ENCODE measurements around the gene PRKX. TPM values are rescaled to one million over a fixed set of nuclear protein-coding genes. Genes with fewer than 3 reads are reported as not detected.

Gene PRKX
- total RNA-seq, 1 donor from 2014 or later: 9.2 TPM

- DNase-seq (ENCODE audit: low spot score in 2 of 2): no peak
- intact Hi-C loops (cut with DNase I): no loop called here
- TF ChIP-seq, protein P1, sequence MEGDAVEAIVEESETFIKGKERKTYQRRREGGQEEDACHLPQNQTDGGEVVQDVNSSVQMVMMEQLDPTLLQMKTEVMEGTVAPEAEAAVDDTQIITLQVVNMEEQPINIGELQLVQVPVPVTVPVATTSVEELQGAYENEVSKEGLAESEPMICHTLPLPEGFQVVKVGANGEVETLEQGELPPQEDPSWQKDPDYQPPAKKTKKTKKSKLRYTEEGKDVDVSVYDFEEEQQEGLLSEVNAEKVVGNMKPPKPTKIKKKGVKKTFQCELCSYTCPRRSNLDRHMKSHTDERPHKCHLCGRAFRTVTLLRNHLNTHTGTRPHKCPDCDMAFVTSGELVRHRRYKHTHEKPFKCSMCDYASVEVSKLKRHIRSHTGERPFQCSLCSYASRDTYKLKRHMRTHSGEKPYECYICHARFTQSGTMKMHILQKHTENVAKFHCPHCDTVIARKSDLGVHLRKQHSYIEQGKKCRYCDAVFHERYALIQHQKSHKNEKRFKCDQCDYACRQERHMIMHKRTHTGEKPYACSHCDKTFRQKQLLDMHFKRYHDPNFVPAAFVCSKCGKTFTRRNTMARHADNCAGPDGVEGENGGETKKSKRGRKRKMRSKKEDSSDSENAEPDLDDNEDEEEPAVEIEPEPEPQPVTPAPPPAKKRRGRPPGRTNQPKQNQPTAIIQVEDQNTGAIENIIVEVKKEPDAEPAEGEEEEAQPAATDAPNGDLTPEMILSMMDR (IDR thresholded peaks at IDR 0.05): no peak
Measured at GRCh38 chrX:3680459-3680858, 33.0 kb downstream of the PRKX start.

GRCh38 chrX:3679669-3680068, 33.8 kb downstream of the PRKX start:
- no peak for DNase-seq (ENCODE audit: low spot score in 2 of 2)
- Histone ChIP-seq H3K4me3 (no peak overlapping the region), H3K27me3 (no peaks in the 10 kb centered on the region), H3K36me3 (no peaks in the 10 kb centered on the region), H3K9me3 (no peaks in the 10 kb centered on the region), H3K27ac (no peak overlapping the region), H3K4me1 (no peaks in the 10 kb centered on the region)
- TF ChIP-seq, protein P1 (IDR thresholded peaks at IDR 0.05): no peak
- intact Hi-C loops (cut with DNase I): no loop called here

More at GRCh38 chrX:3680459-3680858, 33.0 kb downstream of the PRKX start:
- no peaks in the 10 kb centered on the region for H3K36me3 ChIP-seq
- no peak overlapping the region for H3K27ac ChIP-seq
- no peaks in the 10 kb centered on the region for H3K27me3 ChIP-seq
- no peaks in the 10 kb centered on the region for H3K9me3 ChIP-seq
- no peak overlapping the region for H3K4me3 ChIP-seq
- H3K4me1 ChIP-seq: no peaks in the 10 kb centered on the region

DNA sequence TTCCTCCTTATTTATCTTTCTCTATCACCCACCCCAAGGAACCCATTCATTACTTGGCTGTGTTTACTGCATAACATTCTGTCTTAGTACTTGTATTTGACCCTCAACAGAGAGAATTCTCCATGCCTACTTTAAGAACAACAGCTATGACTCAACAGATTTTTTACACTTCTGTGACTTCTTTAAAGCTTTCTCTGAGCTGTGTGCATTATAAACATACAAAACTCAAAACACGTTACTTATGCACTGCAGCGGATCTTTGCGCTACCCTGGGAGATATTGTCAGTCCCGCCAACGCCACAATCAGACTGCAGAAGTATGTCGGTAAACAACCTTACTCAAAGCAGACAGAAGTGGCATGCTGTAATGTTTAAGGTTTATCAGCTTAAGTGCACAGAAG, 35.1 kb downstream of the PRKX start:
- intact Hi-C loops (cut with DNase I): no loop called here
- TF ChIP-seq, protein P1 (IDR thresholded peaks at IDR 0.05): no peak
- no peaks in the 10 kb centered on the region for H3K9me3 ChIP-seq
- no peaks in the 10 kb centered on the region for H3K27me3 ChIP-seq
- H3K36me3 ChIP-seq: peaks cover 0 to under 1% of the 10 kb centered on the region in 2 donors
- no peak overlapping the region for H3K27ac ChIP-seq
- no peaks in the 10 kb centered on the region for H3K4me1 ChIP-seq
- no peak overlapping the region for H3K4me3 ChIP-seq
- no peak for DNase-seq (ENCODE audit: low spot score in 2 of 2)

- no peak overlapping the region for H3K27ac ChIP-seq
- peaks cover 4 to 7% of the 10 kb centered on the region in 2 donors for H3K36me3 ChIP-seq
- H3K4me1 ChIP-seq: no peaks in the 10 kb centered on the region
- no peaks in the 10 kb centered on the region for H3K27me3 ChIP-seq
- DNase-seq (ENCODE audit: low spot score in 2 of 2): no peak
- TF ChIP-seq, protein P1 (IDR thresholded peaks at IDR 0.05): no peak
- H3K9me3 ChIP-seq: no peaks in the 10 kb centered on the region
- no peak overlapping the region for H3K4me3 ChIP-seq
- intact Hi-C loops (cut with DNase I): no loop called here
Measured at GRCh38 chrX:3674881-3675280, 38.6 kb downstream of the PRKX start.

DNA sequence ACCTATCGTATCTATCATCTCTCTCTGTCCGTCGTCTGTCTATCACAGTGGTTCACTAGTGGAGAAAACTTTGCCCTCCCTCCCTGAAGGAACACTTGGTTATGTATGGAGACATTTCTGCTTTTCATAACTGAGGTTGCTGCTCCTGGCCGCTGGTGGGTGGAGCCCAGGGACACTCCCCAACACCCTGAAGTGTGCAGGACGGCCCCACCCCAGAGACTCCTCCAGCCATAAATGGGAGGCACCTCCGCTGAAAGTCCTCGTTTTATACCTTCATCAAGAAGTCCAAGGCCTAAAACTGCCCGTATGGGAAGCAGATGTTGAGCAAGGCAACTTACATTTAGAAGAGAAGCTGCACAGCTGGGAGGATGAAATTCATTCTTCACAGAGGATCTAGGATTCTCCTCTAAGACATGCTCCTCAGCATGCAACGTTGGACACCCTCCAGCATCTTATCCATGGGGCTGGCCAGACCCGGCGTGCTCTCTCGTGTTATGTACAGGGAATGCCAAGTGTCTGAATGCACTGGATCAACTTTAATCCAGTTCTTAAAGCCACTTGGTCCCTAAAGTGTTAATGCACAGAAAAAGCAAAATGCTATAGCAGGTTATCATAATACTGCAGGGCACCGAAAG, 43.5 kb downstream of the PRKX start:
- DNase-seq (ENCODE audit: low spot score in 2 of 2): no peak
- TF ChIP-seq, protein P1 (IDR thresholded peaks at IDR 0.05): no peak
- Histone ChIP-seq H3K4me3 (no peak overlapping the region), H3K27ac (no peak overlapping the region), H3K36me3 (peaks cover 4 to 11% of the 10 kb centered on the region in 2 donors), H3K27me3 (no peaks in the 10 kb centered on the region), H3K9me3 (no peaks in the 10 kb centered on the region), H3K4me1 (no peaks in the 10 kb centered on the region)
- intact Hi-C loops (cut with DNase I): no loop called here

DNA sequence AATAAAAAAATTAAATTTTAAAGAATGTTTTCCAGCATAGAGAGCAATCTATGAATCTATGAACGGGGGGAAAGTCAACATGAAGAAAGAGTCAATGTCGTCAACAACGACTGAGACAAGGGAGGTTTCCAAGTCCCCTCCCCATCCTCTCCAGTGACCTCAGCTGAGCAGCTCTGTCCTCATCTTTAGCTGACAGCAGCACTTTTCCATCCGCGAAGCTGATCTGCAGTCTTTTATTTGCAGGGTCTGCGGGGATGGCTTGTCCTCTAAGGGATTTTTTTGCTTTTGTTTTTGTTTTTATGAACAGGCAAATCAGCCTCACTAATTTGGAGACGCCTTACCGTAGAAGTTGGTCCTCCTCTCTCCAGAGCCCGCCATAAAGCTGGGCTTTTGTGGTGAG, 46.5 kb downstream of the PRKX start:
- Histone ChIP-seq H3K4me3 (no peak overlapping the region), H3K4me1 (no peaks in the 10 kb centered on the region), H3K9me3 (no peaks in the 10 kb centered on the region), H3K27me3 (no peaks in the 10 kb centered on the region), H3K36me3 (peaks cover 0 to 5% of the 10 kb centered on the region in 2 donors), H3K27ac (no peak overlapping the region)
- intact Hi-C loops (cut with DNase I): no loop called here
- DNase-seq (ENCODE audit: low spot score in 2 of 2): no peak
- TF ChIP-seq, protein P1 (IDR thresholded peaks at IDR 0.05): no peak
